IMR-90 (cell line): ENCODE data around the gene MOB1B. TPM values are rescaled to one million over a fixed set of nuclear protein-coding genes. Genes with fewer than 3 reads are reported as not detected.

Experiments
- ATAC-seq: fragments of 200-7000 bp; cut with Tn5 transposase; 2 replicates; pipeline ENCODE4 v1.9.1; 2020; ENCODE audit warnings: low read depth, mild to moderate bottlenecking, moderate library complexity
- BruUV-seq: library from RNA; stranded (reverse); fragments of 400-500 nt; replicated peaks from 2 replicates; lab custom pipeline; 2021; lab: Mats Ljungman, UMichigan
- CTCF ChIA-PET: fragments of 300-600 bp; formaldehyde crosslinking; extraction: SDS; loops from one replicate; lab custom pipeline; 2021; ENCODE audit warnings: antibody characterized with exemption; lab: Yijun Ruan, JAX
- POLR2A ChIA-PET: fragments of 300-600 bp; sonication (Branson Sonifier 250); formaldehyde crosslinking; loops from one replicate; lab custom pipeline; 2022; ENCODE audit warnings: antibody characterized with exemption; ENCODE audit not compliant: unreplicated experiment; lab: Charles Lee
- DNase-seq: peaks from one replicate; pipeline ENCODE4 v3.0.0; 2013
- H2AFZ ChIP-seq: replicated peaks from 2 replicates; pipeline ENCODE3; 2013; ENCODE audit warnings: low read length, mild to moderate bottlenecking; ENCODE audit not compliant: poor library complexity
- H2AK5ac ChIP-seq: 2 replicates; pipeline ENCODE4 v1.6.1; 2013; ENCODE audit warnings: low read depth, low read length, inconsistent platforms
- H2AK9ac ChIP-seq: replicated peaks from 2 replicates; pipeline ENCODE3; 2013; ENCODE audit warnings: mild to moderate bottlenecking, low read depth, low read length, moderate library complexity; ENCODE audit not compliant: poor library complexity
- H2BK120ac ChIP-seq: 2 replicates; pipeline ENCODE4 v1.6.1; 2013; ENCODE audit warnings: low read depth, low read length, inconsistent platforms
- H2BK15ac ChIP-seq: 3 replicates; pipeline ENCODE4 v1.6.1; 2013; ENCODE audit warnings: low read depth, low read length, inconsistent platforms
- H2BK20ac ChIP-seq: 2 replicates; pipeline ENCODE4 v1.6.1; 2013; ENCODE audit warnings: low read depth, mild to moderate bottlenecking, inconsistent platforms, low read length, moderate library complexity
- H2BK5ac ChIP-seq: 2 replicates; pipeline ENCODE4 v1.6.1; 2013; ENCODE audit warnings: mild to moderate bottlenecking, low read depth, low read length, inconsistent platforms; ENCODE audit not compliant: poor library complexity, severe bottlenecking
- H3K14ac ChIP-seq: replicated peaks from 2 replicates; pipeline ENCODE4 v1.6.1; 2013; ENCODE audit warnings: low read depth, low read length, inconsistent platforms
- H3K18ac ChIP-seq: 2 replicates; pipeline ENCODE4 v1.6.1; 2013; ENCODE audit warnings: low read depth, low read length, control low read depth
- H3K23ac ChIP-seq: 2 replicates; pipeline ENCODE4 v1.6.1; 2013; ENCODE audit warnings: low read depth, low read length, inconsistent platforms
- H3K27ac ChIP-seq: 2 replicates; pipeline ENCODE4 v1.5.1; 2013; ENCODE audit warnings: mild to moderate bottlenecking, control low read depth, low read length; ENCODE audit not compliant: insufficient read depth
- H3K27me3 ChIP-seq: 2 replicates; pipeline ENCODE4 v1.6.1; 2013; ENCODE audit warnings: low read length; ENCODE audit not compliant: control insufficient read depth, insufficient read depth
- H3K36me3 ChIP-seq: 2 replicates; pipeline ENCODE4 v1.6.1; 2013; ENCODE audit warnings: low read length, mixed read lengths; ENCODE audit not compliant: control insufficient read depth, insufficient read depth
- H3K4ac ChIP-seq: 2 replicates; pipeline ENCODE4 v1.6.1; 2013; ENCODE audit warnings: low read depth, low read length, inconsistent platforms
- H3K4me1 ChIP-seq: 2 replicates; pipeline ENCODE4 v1.6.1; 2013; ENCODE audit warnings: low read length, mixed read lengths; ENCODE audit not compliant: control insufficient read depth, insufficient read depth
- H3K4me2 ChIP-seq: 2 replicates; pipeline ENCODE4 v1.6.1; 2013; ENCODE audit warnings: low read depth, mild to moderate bottlenecking, control low read depth, low read length, moderate library complexity
- H3K4me3 ChIP-seq: 2 replicates; pipeline ENCODE4 v1.5.1; 2013; ENCODE audit warnings: low read depth, mild to moderate bottlenecking, control low read depth, low read length, moderate library complexity; ENCODE audit not compliant: insufficient read depth
- H3K56ac ChIP-seq: 2 replicates; pipeline ENCODE4 v1.6.1; 2013; ENCODE audit warnings: low read length, inconsistent platforms; ENCODE audit not compliant: insufficient read depth; ENCODE audit errors: extremely low read depth
- H3K79me1 ChIP-seq, 2 experiments: 2 replicates each; pipeline ENCODE4 v1.6.1; 2013; ENCODE audit warnings: low read length in 2 of 2, inconsistent platforms in 1 of 2, low read depth in 1 of 2
- H3K9ac ChIP-seq: 2 replicates; pipeline ENCODE4 v1.6.1; 2013; ENCODE audit warnings: low read depth, low read length, control low read depth
- H3K9me1 ChIP-seq: 2 replicates; pipeline ENCODE4 v1.6.1; 2013; ENCODE audit warnings: low read length, inconsistent platforms; ENCODE audit not compliant: insufficient read depth
- H3K9me3 ChIP-seq: 2 replicates; pipeline ENCODE4 v1.6.1; 2013; ENCODE audit warnings: low read length; ENCODE audit not compliant: control insufficient read depth, insufficient read depth
- H4K20me1 ChIP-seq: 2 replicates; pipeline ENCODE4 v1.6.1; 2013; ENCODE audit warnings: low read length, inconsistent platforms; ENCODE audit not compliant: insufficient read depth
- H4K5ac ChIP-seq: 2 replicates; pipeline ENCODE4 v1.6.1; 2013; ENCODE audit warnings: mild to moderate bottlenecking, low read depth, low read length, control low read depth
- H4K8ac ChIP-seq, 2 experiments: 2 replicates each; pipeline ENCODE4 v1.6.1; 2013; ENCODE audit warnings: low read depth in 2 of 2, low read length in 2 of 2, control low read depth in 1 of 2, inconsistent platforms in 1 of 2
- H4K91ac ChIP-seq: 2 replicates; pipeline ENCODE4 v1.6.1; 2013; ENCODE audit warnings: low read depth, low read length, inconsistent platforms; ENCODE audit not compliant: insufficient read depth
- MAFK ChIP-seq: IDR thresholded peaks from 2 replicates; pipeline ENCODE4 v1.6.1; 2012; ENCODE audit warnings: low read depth, low read length, improper control_type of control experiment
- RAD21 ChIP-seq: IDR thresholded peaks from 2 replicates; pipeline ENCODE4 v1.6.1; 2012; ENCODE audit warnings: low read length, improper control_type of control experiment
- RFX5 ChIP-seq: IDR thresholded peaks from 2 replicates; pipeline ENCODE4 v1.8.0; 2012; ENCODE audit warnings: low read depth, mild to moderate bottlenecking, low read length, moderate library complexity
- WGBS, 2 experiments: methylation state at CpG; one replicate each; pipeline versions ENCODE4 v1.1.5 to v1.1.7; 2013; ENCODE audit warnings: missing lambda C conversion rate in 2 of 2; ENCODE audit not compliant: insufficient read length in 1 of 2; ENCODE audit errors: extremely low coverage in 2 of 2; 5-methylcytosine and 5-hydroxymethylcytosine counted together
- dilution Hi-C: fragments of 300-500 bp; cut with HindIII; formaldehyde crosslinking; loops from one replicate; pipeline ENCODE4 v1.14.3; 2018; ENCODE audit warnings: low sequenced_read_pairs; ENCODE audit not compliant: unreplicated experiment
- in situ Hi-C: fragments of 300-500 bp; cut with MboI; formaldehyde crosslinking; loops from 3 replicates; pipeline ENCODE4 v1.14.3; 2019; ENCODE audit warnings: low sequenced_read_pairs, inconsistent platforms, mixed read lengths
- intact Hi-C: fragments of 100-400 bp; cut with micrococcal nuclease; formaldehyde crosslinking; loops from 2 replicates; pipeline ENCODE4 v1.10.0; 2022
- polyA plus RNA-seq, 3 experiments: library from polyadenylated mRNA; depleted of rRNA; stranded (reverse); fragments of >200 nt; gene quantifications; 2 replicates each; pipeline ENCODE4 v1.2.3, GENCODE V29; 2012; ENCODE audit warnings: low replicate concordance in 1 of 3
- total RNA-seq: library from RNA; depleted of rRNA; stranded (reverse); fragments of >200 nt; gene quantifications from 2 replicates; pipeline ENCODE4 v1.2.3, GENCODE V29; 2012

Gene MOB1B
- total and polyA plus RNA-seq, 2 of the 4 experiments (the other 2 are of a cell fraction): 5.7 to 6.8 TPM

- peak overlapping the region; percentile 7 for H3K4ac ChIP-seq
- in situ Hi-C loops (no loop called here), dilution Hi-C loops (no loop called here), intact Hi-C loops (loop anchor here (5.0 kb wide), 3 partner anchors 54 to 216 kb away; partner anchors contain the start of genes DCK and UTP3)
- peak overlapping the region; percentile 83 for H3K9ac ChIP-seq
- 0 out of 2 replicates have a peak, but pooled peaks cover 4% of the 10 kb centered on the region for H3K9me1 ChIP-seq
- H4K20me1 ChIP-seq: peaks cover 24% of the 10 kb centered on the region
- DNase-seq: no peak
- peak; percentile 1; the same call in 1 of the 2 replicates for ATAC-seq
- H3K4me1 ChIP-seq: 0 out of 2 replicates have a peak, but pooled peaks cover 1% of the 10 kb centered on the region
- no CpG with 5 or more reads among the region's 5 CpGs for WGBS, 2 experiments
- H4K8ac ChIP-seq: peak overlapping the region; percentile 4 to 56; a peak in 2 of 4 replicates
- peak overlapping the region; percentile 88 for H3K27ac ChIP-seq
- H2BK15ac ChIP-seq: peak overlapping the region; percentile 2; the same call in 1 of the 3 replicates
- H3K18ac ChIP-seq: peak overlapping the region; percentile 14; the same call in 1 of the 2 replicates
- H4K91ac ChIP-seq: peak overlapping the region; percentile 66; the same call in 1 of the 2 replicates
- peak overlapping the region; percentile 97 for H2AK9ac ChIP-seq
- H3K79me1 ChIP-seq: peaks cover 16 to 49% of the 10 kb centered on the region in 2 experiments
- H3K4me3 ChIP-seq: peak overlapping the region; percentile 83
- TF ChIP-seq RFX5 (no peak), RAD21 (no peak), MAFK (no peak)
- H3K56ac ChIP-seq: peak overlapping the region; percentile 84
- H2BK5ac ChIP-seq: peak overlapping the region; percentile 64
- H3K27me3 ChIP-seq: no peaks in the 10 kb centered on the region
- peak overlapping the region; percentile 99 for H2AFZ ChIP-seq
- POLR2A ChIA-PET: no interaction called here
- H3K36me3 ChIP-seq: peaks cover 15% of the 10 kb centered on the region
- TSS peak; percentile 49 for BruUV-seq
- H3K14ac ChIP-seq: peak overlapping the region; percentile 13
- peak overlapping the region; percentile 3; the same call in 1 of the 2 replicates for H4K5ac ChIP-seq
- peak overlapping the region; percentile 51 for H2AK5ac ChIP-seq
- H3K23ac ChIP-seq: peak overlapping the region; percentile 95
- H3K9me3 ChIP-seq: no peaks in the 10 kb centered on the region
- peak overlapping the region; percentile 30; the same call in 1 of the 2 replicates for H2BK120ac ChIP-seq
- H3K4me2 ChIP-seq: peak overlapping the region; percentile 93
- H2BK20ac ChIP-seq: peak overlapping the region; percentile 47; the same call in 1 of the 2 replicates
- CTCF ChIA-PET: no interaction called here
Measured at GRCh38 chr4:70903291-70903603, 1.1 kb downstream of the MOB1B start.
